Suprapubic skin (tissue), 4 donors: Measurements from ENCODE around the gene RAPGEF5.

Source experiments
- CTCF ChIP-seq, 2 donors: fragments of 200-600 bp in 1 of 2; fragments of 450-650 bp in 1 of 2; sonication (generic) in 1 of 2; IDR thresholded peaks; one replicate each; pipeline ENCODE4 v1.5.1; 2016 to 2019; ENCODE audit warnings: antibody characterized with exemption in 2 of 2, mild to moderate bottlenecking in 1 of 2, moderate library complexity in 1 of 2
- EP300 ChIP-seq: sonication (generic); formaldehyde crosslinking; IDR thresholded peaks from one replicate; pipeline ENCODE4 v1.6.1; 2017; ENCODE audit warnings: antibody characterized with exemption
- POLR2A ChIP-seq, 2 donors: fragments of 450-650 bp; IDR thresholded peaks; one replicate each; pipeline ENCODE4 v1.6.1; 2017; ENCODE audit warnings: antibody characterized with exemption in 2 of 2, mild to moderate bottlenecking in 2 of 2, moderate library complexity in 2 of 2
- POLR2AphosphoS5 ChIP-seq, 3 donors: sonication (generic); formaldehyde crosslinking; IDR thresholded peaks; one replicate each; pipeline ENCODE4 v1.6.1; 2017; ENCODE audit warnings: antibody characterized with exemption in 3 of 3

GRCh38 chr7:22141355-22141754 is 215.6 kb downstream of the RAPGEF5 start:
- TF ChIP-seq CTCF (IDR thresholded peaks at IDR 0.05): no peak
- TF ChIP-seq EP300: no peak
- TF ChIP-seq POLR2A (IDR thresholded peaks at IDR 0.05): no peak
- TF ChIP-seq POLR2AphosphoS5 (IDR thresholded peaks at IDR 0.05): no peak
